Heart left ventricle (tissue), 16 donors: ENCODE data around the gene EIF4H. TPM values are rescaled to one million over a fixed set of nuclear protein-coding genes. Genes with fewer than 3 reads are reported as not detected.
A peak's percentile ranks its signal among the peaks of the same experiment; 100 is the strongest.
"Not testable (repeated sequence)": the region's sequence is repeated elsewhere in the genome, so short reads cannot be mapped to it uniquely, and the experiment has no call there.

Experiments used
- ATAC-seq, 4 donors: fragments of 200-7000 bp; cut with Tn5 transposase; one replicate each; pipeline ENCODE4 v1.9.1; 2020 to 2022; ENCODE audit warnings: moderate library complexity in 4 of 4, mild to moderate bottlenecking in 3 of 4, moderate number of reproducible peaks in 1 of 4
- DNase-seq, 5 donors: peaks; one replicate each; pipeline ENCODE4 v3.0.0-alpha.2; 2020
- H3K27ac ChIP-seq, 12 donors: fragments of 200-600 bp; sonication (generic) in 4 of 12; one replicate each; pipeline versions ENCODE4 v1.5.0 to v1.8.0; 2016 to 2022; ENCODE audit warnings: mild to moderate bottlenecking in 2 of 12
- H3K27me3 ChIP-seq, 9 donors: fragments of 200-600 bp; sonication (generic) in 2 of 9; one replicate each; pipeline versions ENCODE4 v1.5.1 to v1.8.0; 2016 to 2022; ENCODE audit warnings: mild to moderate bottlenecking in 3 of 9
- H3K36me3 ChIP-seq, 9 donors: fragments of 200-600 bp; sonication (generic) in 2 of 9; one replicate each; pipeline versions ENCODE4 v1.5.0 to v1.8.0; 2018 to 2022; ENCODE audit warnings: mild to moderate bottlenecking in 2 of 9
- H3K4me1 ChIP-seq, 12 donors: fragments of 200-600 bp; sonication (generic) in 4 of 12; one replicate each; pipeline versions ENCODE4 v1.5.0 to v1.8.0; 2016 to 2022; ENCODE audit warnings: mild to moderate bottlenecking in 3 of 12
- H3K4me3 ChIP-seq, 12 donors: fragments of 200-600 bp; sonication (generic) in 4 of 12; one replicate each; pipeline versions ENCODE4 v1.5.0 to v1.8.0; 2017 to 2022; ENCODE audit warnings: mild to moderate bottlenecking in 9 of 12, moderate library complexity in 4 of 12
- H3K9me3 ChIP-seq, 12 donors: fragments of 200-600 bp; sonication (generic) in 4 of 12; one replicate each; pipeline versions ENCODE4 v1.5.0 to v1.8.0; 2016 to 2022; ENCODE audit warnings: mild to moderate bottlenecking in 1 of 12
- POLR2A ChIP-seq, 2 donors: fragments of 450-650 bp; IDR thresholded peaks; one replicate each; pipeline ENCODE4 v1.6.1; 2017; ENCODE audit warnings: antibody characterized with exemption in 2 of 2, mild to moderate bottlenecking in 2 of 2, moderate library complexity in 2 of 2
- WGBS, 4 donors: extraction: QIAGEN DNeasy Blood & Tissue Kit in 2 of 4; methylation state at CpG; one replicate each; pipeline versions ENCODE4 v1.1.5 to v1.1.7; 2013 to 2018; 5-methylcytosine and 5-hydroxymethylcytosine counted together
- intact Hi-C, 10 donors: fragments of 100-400 bp; cut with DNase I; formaldehyde crosslinking; loops; one replicate each; pipeline versions ENCODE4 v1.11.1 to v1.14.2; 2022
- polyA plus RNA-seq, 2 donors: library from polyadenylated mRNA; stranded (reverse); fragments of 200-250 nt; gene quantifications; one replicate each; pipeline ENCODE4 v1.2.3, GENCODE V29; 2013
- total RNA-seq, 9 donors: library from RNA; depleted of rRNA in 2 of 9; stranded (reverse); fragments of >200 nt in 2 of 9; fragmentation: NEBNext Ultra II Directional in 3 of 9; extraction: Animal tissue kit (Norgen Biotek cat#: 25700) in 3 of 9; gene quantifications; one replicate each; pipeline versions ENCODE4 v1.1.0 to v1.2.4, GENCODE V29; 2016 to 2023
- TF ChIP-seq, protein P1 (sequence below), 12 donors: fragments of 200-600 bp; sonication (generic) in 4 of 12; IDR thresholded peaks; one replicate each; pipeline versions ENCODE4 v1.5.0 to v1.8.0; 2018 to 2022; ENCODE audit warnings: antibody characterized with exemption in 12 of 12, mild to moderate bottlenecking in 5 of 12
- donor health status: ischemic (EF 13 %, LVEDD 7.1; RV severe dilation, severe dysfunction).
- donor health status: healthy with polysubstance abuse.
- donor health status: DM: no; HTN: yes; CAD: no.
- donor health status: DM: no; HTN: no; CAD: no.
- donor health status: ischemic (EF 25% LVEDD 6.9; RV normal size, moderate dysfunction).
- donor health status: ischemic (EF 25% LVEDD 5.7; RV mildly dilated, moderate dysfunction).
- donor health status: healthy.
- donor health status: DM: yes; HTN: yes; CAD: no.
- donor health status: ischemic (EF 35%, LVEDD 5.7; RV mildly dilated, moderate dysfunction).
- donor health status: nonischemic (EF 11% LVEDD 7.7; RV severe dilation, severe dysfunction).
- donor health status: DM: yes; HTN: yes; CAD: no.
- donor health status: PGD.
- donor health status: ischemic (EF 29% LVEDD 5.4; RV normal size, mild dysfunction).
- donor health status: nonischemic (EF 23%, LVEDD 6.1; RV moderate dilation, normal function).

Gene EIF4H
- total and polyA plus RNA-seq, 11 donors, result 89.0 to 255 (median 196) TPM

- TF ChIP-seq, protein P1, sequence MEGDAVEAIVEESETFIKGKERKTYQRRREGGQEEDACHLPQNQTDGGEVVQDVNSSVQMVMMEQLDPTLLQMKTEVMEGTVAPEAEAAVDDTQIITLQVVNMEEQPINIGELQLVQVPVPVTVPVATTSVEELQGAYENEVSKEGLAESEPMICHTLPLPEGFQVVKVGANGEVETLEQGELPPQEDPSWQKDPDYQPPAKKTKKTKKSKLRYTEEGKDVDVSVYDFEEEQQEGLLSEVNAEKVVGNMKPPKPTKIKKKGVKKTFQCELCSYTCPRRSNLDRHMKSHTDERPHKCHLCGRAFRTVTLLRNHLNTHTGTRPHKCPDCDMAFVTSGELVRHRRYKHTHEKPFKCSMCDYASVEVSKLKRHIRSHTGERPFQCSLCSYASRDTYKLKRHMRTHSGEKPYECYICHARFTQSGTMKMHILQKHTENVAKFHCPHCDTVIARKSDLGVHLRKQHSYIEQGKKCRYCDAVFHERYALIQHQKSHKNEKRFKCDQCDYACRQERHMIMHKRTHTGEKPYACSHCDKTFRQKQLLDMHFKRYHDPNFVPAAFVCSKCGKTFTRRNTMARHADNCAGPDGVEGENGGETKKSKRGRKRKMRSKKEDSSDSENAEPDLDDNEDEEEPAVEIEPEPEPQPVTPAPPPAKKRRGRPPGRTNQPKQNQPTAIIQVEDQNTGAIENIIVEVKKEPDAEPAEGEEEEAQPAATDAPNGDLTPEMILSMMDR (IDR thresholded peaks at IDR 0.05), result no peak
- TF ChIP-seq POLR2A (IDR thresholded peaks at IDR 0.05), result no peak
- peaks cover 0 to 12% (median 0%) of the 10 kb centered on the region in 12 donors for H3K4me1 ChIP-seq
- no peaks in the 10 kb centered on the region for H3K9me3 ChIP-seq
- intact Hi-C loops, result loop anchor here in 5 of 10 donors (5.0 to 10.0 kb wide), 3 partner anchors 132 to 335 kb away; partner anchors contain the start of gene TMEM270 (in 3 of the 5)
- no peak overlapping the region for H3K27ac ChIP-seq
- H3K27me3 ChIP-seq, result no peaks in the 10 kb centered on the region
- DNase-seq (no peak), ATAC-seq (no peak)
- 81 to 87% (median 85%) methylated on average over 19 of the region's 19 CpGs for WGBS, 4 donors
- H3K36me3 ChIP-seq, result peaks cover 0 to 33% (median 21%) of the 10 kb centered on the region in 9 donors
- no peak overlapping the region for H3K4me3 ChIP-seq
Observed at GRCh38 chr7:74199551-74200355, 25.6 kb downstream of the EIF4H start.

DNA sequence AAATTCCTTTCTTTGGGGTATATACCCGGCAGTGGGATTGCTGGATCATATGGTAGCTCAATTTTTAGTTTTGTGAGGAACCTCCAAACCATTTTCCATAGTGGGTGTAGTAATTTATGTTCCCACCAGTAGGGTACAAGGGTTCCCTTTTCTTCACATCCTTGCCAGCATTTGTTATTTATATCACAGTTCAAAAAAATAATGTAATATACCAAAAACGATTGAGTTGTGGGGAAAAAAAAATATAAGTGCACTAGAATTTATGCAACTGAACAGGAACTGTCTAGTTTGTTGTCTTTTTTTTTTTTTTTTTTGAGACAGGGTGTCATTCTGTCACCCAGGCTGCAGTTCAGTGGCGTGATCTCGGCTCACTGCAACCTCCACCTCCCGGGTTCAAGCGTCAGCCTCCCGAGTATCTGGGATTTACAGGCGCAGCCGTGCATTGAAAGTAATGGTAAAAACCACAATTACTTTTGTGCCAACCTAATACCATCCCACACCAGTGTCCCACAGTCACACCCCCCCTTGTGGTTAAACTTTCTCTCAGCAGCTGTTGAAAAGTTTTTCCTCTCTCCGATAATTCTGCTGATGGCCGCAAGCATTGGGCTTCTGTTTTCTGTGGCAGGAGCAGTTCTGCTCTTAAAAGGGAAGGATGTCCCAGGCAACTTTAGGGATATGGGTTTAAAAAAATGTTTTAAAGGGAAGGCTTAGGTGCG lies 28.8 kb downstream of the EIF4H start:
- Histone ChIP-seq H3K27me3 (no peaks in the 10 kb centered on the region), H3K36me3 (peaks cover 0 to 6% (median 0%) of the 10 kb centered on the region in 9 donors), H3K27ac (peak overlapping the region in 1 of 12 donors; percentile 58), H3K9me3 (no peaks in the 10 kb centered on the region), H3K4me1 (peaks cover 0 to 9% (median 0%) of the 10 kb centered on the region in 12 donors), H3K4me3 (no peak overlapping the region)
- ATAC-seq (peak in 2 of 4 donors; percentile 18 to 51), DNase-seq (peak in 1 of 5 donors; percentile 15)
- 67 to 78% (median 70%) methylated on average over 12 of the region's 12 CpGs for WGBS, 4 donors
- intact Hi-C loops, result loop anchor here in 5 of 10 donors (5.0 to 10.0 kb wide), 3 partner anchors 136 to 338 kb away; partner anchors contain the start of gene TMEM270 (in 3 of the 5)
- no peak for TF ChIP-seq POLR2A (IDR thresholded peaks at IDR 0.05)
- TF ChIP-seq, protein P1 (IDR thresholded peaks at IDR 0.05), result peak in 6 of 12 donors; percentile 15 to 46 (median 36)

- ATAC-seq (no peak), DNase-seq (no peak)
- no peak overlapping the region for H3K27ac ChIP-seq
- H3K27me3 ChIP-seq, result no peaks in the 10 kb centered on the region
- H3K4me3 ChIP-seq, result no peak overlapping the region
- H3K36me3 ChIP-seq, result no peaks in the 10 kb centered on the region
- intact Hi-C loops, result loop anchor here in 5 of 10 donors (2.0 to 10.0 kb wide), 4 partner anchors 137 to 339 kb away; partner anchors contain the start of gene TMEM270 (in 3 of the 5)
- 82 to 89% (median 85%) methylated on average over 1 of the region's 1 CpG for WGBS, 4 donors
- TF ChIP-seq POLR2A (IDR thresholded peaks at IDR 0.05), result no peak
- TF ChIP-seq, protein P1 (IDR thresholded peaks at IDR 0.05), result no peak
- H3K9me3 ChIP-seq, result no peaks in the 10 kb centered on the region
- peaks cover 0 to 12% (median 0%) of the 10 kb centered on the region in 12 donors for H3K4me1 ChIP-seq
Observed at GRCh38 chr7:74203956-74204618, 29.9 kb downstream of the EIF4H start.

GRCh38 chr7:74206052-74206451 lies 31.9 kb downstream of the EIF4H start:
- intact Hi-C loops, result loop anchor here in 8 of 10 donors (1.0 to 10.0 kb wide), 7 partner anchors 138 to 341 kb away; partner anchors contain the start of gene TMEM270 (in 3 of the 8)
- WGBS, 4 donors, result 87 to 91% (median 91%) methylated on average over 10 of the region's 10 CpGs
- not testable (repeated sequence) for H3K9me3 ChIP-seq, H3K4me3 ChIP-seq, DNase-seq, H3K27ac ChIP-seq, H3K36me3 ChIP-seq, H3K27me3 ChIP-seq, ATAC-seq
- H3K4me1 ChIP-seq, result peaks cover 0 to 18% (median 0%) of the 10 kb centered on the region in 12 donors
